OCI-LY1 (cell line): ENCODE data around the gene TMEM53.
A peak's percentile ranks its signal among the peaks of the same experiment; 100 is the strongest.

Experiments
- H2AFZ ChIP-seq: fragments of 200-600 bp; sonication (generic), shearing (Covaris generic); 2 replicates; pipeline ENCODE4 v1.6.0; 2014; ENCODE audit warnings: antibody characterized with exemption, mild to moderate bottlenecking, low read length
- H3F3A ChIP-seq: fragments of 200-600 bp; sonication (generic), shearing (Covaris generic); 2 replicates; pipeline ENCODE4 v1.6.0; 2014; ENCODE audit warnings: mild to moderate bottlenecking, antibody characterized with exemption, low read length, moderate library complexity; ENCODE audit not compliant: insufficient read depth
- H3K27ac ChIP-seq: fragments of 200-600 bp; sonication (generic); 2 replicates; pipeline ENCODE4 v1.5.1; 2014; ENCODE audit warnings: low read length, mixed run types, mild to moderate bottlenecking, low read depth; ENCODE audit not compliant: poor library complexity, severe bottlenecking
- H3K27me3 ChIP-seq: fragments of 200-600 bp; sonication (generic); 2 replicates; pipeline ENCODE4 v1.6.0; 2014; ENCODE audit warnings: antibody characterized with exemption, mild to moderate bottlenecking, low read length, moderate library complexity; ENCODE audit not compliant: insufficient read depth
- H3K36me3 ChIP-seq: fragments of 200-600 bp; sonication (generic); 2 replicates; pipeline ENCODE4 v1.6.1; 2014; ENCODE audit warnings: mild to moderate bottlenecking, antibody characterized with exemption, low read length, moderate library complexity, mixed read lengths; ENCODE audit not compliant: insufficient read depth
- H3K4me1 ChIP-seq: fragments of 200-600 bp; sonication (generic); 2 replicates; pipeline ENCODE4 v1.5.1; 2014; ENCODE audit warnings: mild to moderate bottlenecking, low read length, moderate library complexity; ENCODE audit not compliant: insufficient read depth, severe bottlenecking
- H3K4me2 ChIP-seq: fragments of 200-600 bp; sonication (generic), shearing (Covaris generic); 2 replicates; pipeline ENCODE4 v1.6.1; 2014; ENCODE audit warnings: low read length
- H3K4me3 ChIP-seq: fragments of 200-600 bp; sonication (generic); 2 replicates; pipeline ENCODE4 v1.5.1; 2014; ENCODE audit warnings: low read length, low read depth, mild to moderate bottlenecking, mixed read lengths; ENCODE audit not compliant: poor library complexity, severe bottlenecking
- H3K79me2 ChIP-seq: fragments of 200-600 bp; shearing (Covaris generic); 2 replicates; pipeline ENCODE4 v1.6.1; 2016; ENCODE audit warnings: mixed run types, low read length, mixed read lengths; ENCODE audit not compliant: insufficient read depth
- H3K9ac ChIP-seq: fragments of 200-600 bp; sonication (generic), shearing (Covaris generic); 2 replicates; pipeline ENCODE4 v1.6.1; 2014; ENCODE audit warnings: mild to moderate bottlenecking, low read length, mixed read lengths
- H3K9me2 ChIP-seq: fragments of 200-600 bp; sonication (generic), shearing (Covaris generic); 2 replicates; pipeline ENCODE4 v1.6.1; 2014; ENCODE audit warnings: low read depth, mild to moderate bottlenecking, low read length, mixed read lengths
- H3K9me3 ChIP-seq: fragments of 200-600 bp; shearing (Covaris generic); 2 replicates; pipeline ENCODE4 v1.6.1; 2014; ENCODE audit warnings: low read length, mixed read lengths
- H4K20me1 ChIP-seq: fragments of 200-600 bp; sonication (generic), shearing (Covaris generic); 2 replicates; pipeline ENCODE4 v1.6.0; 2016; ENCODE audit warnings: mild to moderate bottlenecking, low read length; ENCODE audit not compliant: insufficient read depth
- CTCF ChIP-seq: fragments of 200-600 bp; sonication (generic), shearing (Covaris generic); IDR thresholded peaks from 2 replicates; pipeline ENCODE4 v1.5.1; 2017; ENCODE audit warnings: mild to moderate bottlenecking, antibody characterized with exemption, low read length, moderate library complexity, mixed read lengths
- EZH2 ChIP-seq: fragments of 200-600 bp; sonication (generic), shearing (Covaris generic); IDR thresholded peaks from 2 replicates; pipeline ENCODE4 v1.8.0; 2017; ENCODE audit warnings: borderline replicate concordance, mixed run types, mild to moderate bottlenecking, antibody characterized with exemption, low read length, moderate library complexity, mixed read lengths

The TMEM53 gene

GRCh38 chr1:44634606-44635189, 39.6 kb downstream of the TMEM53 start:
- Histone ChIP-seq H3K36me3 (peaks cover 68% of the 10 kb centered on the region), H3K9me2 (no peaks in the 10 kb centered on the region), H3K9ac (no peak overlapping the region; the same call in 1 of the 2 replicates), H3K27ac (no peak overlapping the region), H2AFZ (no peak overlapping the region), H3F3A (no peaks in the 10 kb centered on the region), H3K4me3 (no peak overlapping the region), H3K27me3 (no peaks in the 10 kb centered on the region), H3K4me1 (peaks cover 28% of the 10 kb centered on the region), H3K9me3 (no peaks in the 10 kb centered on the region), H3K4me2 (peak overlapping the region; percentile 99; the same call in 1 of the 2 replicates), H4K20me1 (no peaks in the 10 kb centered on the region), H3K79me2 (peaks cover 3% of the 10 kb centered on the region)
- TF ChIP-seq EZH2 (no peak), CTCF (no peak)

GRCh38 chr1:44632598-44632997, 41.7 kb downstream of the TMEM53 start:
- peaks cover 28% of the 10 kb centered on the region for H3K4me1 ChIP-seq
- no peaks in the 10 kb centered on the region for H4K20me1 ChIP-seq
- peak overlapping the region; percentile 99 for H3K4me2 ChIP-seq
- no peaks in the 10 kb centered on the region for H3K9me3 ChIP-seq
- H3K27me3 ChIP-seq = no peaks in the 10 kb centered on the region
- peaks cover 3% of the 10 kb centered on the region for H3K79me2 ChIP-seq
- TF ChIP-seq CTCF (no peak), EZH2 (no peak)
- peak overlapping the region; percentile 76 for H3K27ac ChIP-seq
- H3K9me2 ChIP-seq = no peaks in the 10 kb centered on the region
- no peaks in the 10 kb centered on the region for H3F3A ChIP-seq
- H3K36me3 ChIP-seq = peaks cover 49% of the 10 kb centered on the region
- H2AFZ ChIP-seq = no peak overlapping the region
- H3K9ac ChIP-seq = peak overlapping the region; percentile 93
- H3K4me3 ChIP-seq = peak overlapping the region; percentile 87

- H4K20me1 ChIP-seq = no peaks in the 10 kb centered on the region
- H3K9ac ChIP-seq = peak overlapping the region; percentile 93
- H3K36me3 ChIP-seq = peaks cover 42% of the 10 kb centered on the region
- no peaks in the 10 kb centered on the region for H3K9me2 ChIP-seq
- H3F3A ChIP-seq = no peaks in the 10 kb centered on the region
- H3K27me3 ChIP-seq = no peaks in the 10 kb centered on the region
- peak overlapping the region; percentile 76 for H3K27ac ChIP-seq
- H3K9me3 ChIP-seq = no peaks in the 10 kb centered on the region
- no peak for TF ChIP-seq CTCF
- TF ChIP-seq EZH2 = no peak
- H3K79me2 ChIP-seq = peaks cover 3% of the 10 kb centered on the region
- peak overlapping the region; percentile 99 for H3K4me2 ChIP-seq
- peak overlapping the region; percentile 87 for H3K4me3 ChIP-seq
- H2AFZ ChIP-seq = 0 out of 2 replicates have a peak overlapping the region, but pooled peaks have one; percentile 25
- H3K4me1 ChIP-seq = peaks cover 28% of the 10 kb centered on the region
Measured at GRCh38 chr1:44631647-44632539, 42.4 kb downstream of the TMEM53 start.
